ENCODE results near the gene ZMYM1. TPM values are rescaled to one million over a fixed set of nuclear protein-coding genes. Genes with fewer than 3 reads are reported as not detected.
A peak's percentile ranks its signal among the peaks of the same experiment; 100 is the strongest.
"Not testable (repeated sequence)": the region's sequence is repeated elsewhere in the genome, so short reads cannot be mapped to it uniquely, and the experiment has no call there.

Gene ZMYM1
- total RNA-seq, 3 donors from 2014 or later: 1.5 to 3.0 (median 3.0) TPM

GRCh38 chr1:35053433-35053832, 25.8 kb upstream of the ZMYM1 start:
- no peaks in the 10 kb centered on the region for H3K9me3 Mint-ChIP-seq
- H3K27me3 Mint-ChIP-seq (ENCODE audit: low read depth): peaks cover 12% of the 10 kb centered on the region
- no peaks in the 10 kb centered on the region for H3K4me1 Mint-ChIP-seq (ENCODE audit: low read depth)
- ATAC-seq: no peak
- no peak for DNase-seq
- no peaks in the 10 kb centered on the region for H3K36me3 Mint-ChIP-seq (ENCODE audit: insufficient read depth)
- no peak overlapping the region for H3K4me3 Mint-ChIP-seq

DNA sequence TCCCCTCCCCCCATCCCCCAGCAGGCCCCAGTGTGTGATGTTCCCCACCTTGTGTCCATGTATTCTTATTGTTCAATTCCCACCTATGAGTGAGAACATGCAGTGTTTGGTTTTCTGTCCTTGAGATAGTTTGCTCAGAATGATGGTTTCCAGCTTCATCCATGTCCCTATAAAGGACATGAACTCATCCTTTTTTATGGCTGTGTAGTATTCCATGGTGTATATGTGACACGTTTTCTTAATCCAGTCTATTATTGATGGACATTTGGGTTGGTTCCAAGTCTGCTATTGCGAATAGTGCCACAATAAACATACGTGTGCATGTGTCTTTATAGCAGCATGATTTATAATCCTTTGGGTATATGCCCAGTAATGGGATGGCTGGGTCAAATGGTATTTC, 24.9 kb upstream of the ZMYM1 start:
- not testable (repeated sequence) for DNase-seq; ATAC-seq; H3K9me3 Mint-ChIP-seq; H3K4me1 Mint-ChIP-seq (ENCODE audit: low read depth); H3K4me3 Mint-ChIP-seq; H3K36me3 Mint-ChIP-seq (ENCODE audit: insufficient read depth)
- H3K27me3 Mint-ChIP-seq (ENCODE audit: low read depth): peaks cover 18% of the 10 kb centered on the region

DNA sequence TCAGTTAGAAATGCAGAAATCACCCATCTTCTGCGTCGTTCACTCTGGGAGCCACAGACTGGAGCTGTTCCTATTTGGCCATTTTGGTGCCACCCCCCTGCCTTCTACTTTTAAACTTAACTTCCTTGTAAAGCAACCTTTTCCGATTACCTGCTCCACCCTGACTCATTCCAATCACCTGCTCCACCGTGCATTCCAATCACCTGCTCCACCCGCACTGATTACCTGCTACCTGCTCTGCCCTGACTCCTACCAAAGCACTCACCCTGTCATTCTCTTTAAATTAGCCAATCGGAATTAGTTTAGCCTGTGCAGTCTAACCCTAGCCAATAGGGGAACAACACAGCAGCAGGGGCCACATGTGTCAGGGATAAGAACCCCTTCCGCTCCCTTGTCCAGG, 20.9 kb upstream of the ZMYM1 start:
- not testable (repeated sequence) for H3K9me3 Mint-ChIP-seq; H3K4me3 Mint-ChIP-seq; H3K4me1 Mint-ChIP-seq (ENCODE audit: low read depth); DNase-seq; H3K36me3 Mint-ChIP-seq (ENCODE audit: insufficient read depth); ATAC-seq
- H3K27me3 Mint-ChIP-seq (ENCODE audit: low read depth): peaks cover 28% of the 10 kb centered on the region

DNA sequence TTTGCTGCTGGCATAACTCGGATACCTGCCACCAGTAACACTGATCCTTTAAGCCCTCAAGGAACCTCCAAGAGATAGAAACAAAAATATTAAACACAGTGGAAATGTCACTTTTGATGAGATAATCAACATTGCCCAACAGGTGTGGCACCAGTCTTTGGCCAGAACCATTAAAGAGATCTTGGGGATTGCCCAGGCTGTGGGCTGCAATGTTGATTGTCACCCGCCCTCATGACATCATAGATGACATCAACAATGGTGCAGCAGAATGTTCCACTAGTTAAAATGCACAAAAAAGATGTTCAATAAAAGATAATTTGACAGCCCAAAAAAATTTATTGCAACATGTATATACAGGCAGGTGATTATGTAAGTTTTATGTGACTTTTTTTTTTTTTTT, 20.2 kb upstream of the ZMYM1 start:
- ATAC-seq (no peak), DNase-seq (no peak)
- H3K9me3 Mint-ChIP-seq: no peaks in the 10 kb centered on the region
- H3K36me3 Mint-ChIP-seq (ENCODE audit: insufficient read depth): no peaks in the 10 kb centered on the region
- peaks cover 27% of the 10 kb centered on the region for H3K27me3 Mint-ChIP-seq (ENCODE audit: low read depth)
- no peaks in the 10 kb centered on the region for H3K4me1 Mint-ChIP-seq (ENCODE audit: low read depth)
- H3K4me3 Mint-ChIP-seq: no peak overlapping the region

DNA sequence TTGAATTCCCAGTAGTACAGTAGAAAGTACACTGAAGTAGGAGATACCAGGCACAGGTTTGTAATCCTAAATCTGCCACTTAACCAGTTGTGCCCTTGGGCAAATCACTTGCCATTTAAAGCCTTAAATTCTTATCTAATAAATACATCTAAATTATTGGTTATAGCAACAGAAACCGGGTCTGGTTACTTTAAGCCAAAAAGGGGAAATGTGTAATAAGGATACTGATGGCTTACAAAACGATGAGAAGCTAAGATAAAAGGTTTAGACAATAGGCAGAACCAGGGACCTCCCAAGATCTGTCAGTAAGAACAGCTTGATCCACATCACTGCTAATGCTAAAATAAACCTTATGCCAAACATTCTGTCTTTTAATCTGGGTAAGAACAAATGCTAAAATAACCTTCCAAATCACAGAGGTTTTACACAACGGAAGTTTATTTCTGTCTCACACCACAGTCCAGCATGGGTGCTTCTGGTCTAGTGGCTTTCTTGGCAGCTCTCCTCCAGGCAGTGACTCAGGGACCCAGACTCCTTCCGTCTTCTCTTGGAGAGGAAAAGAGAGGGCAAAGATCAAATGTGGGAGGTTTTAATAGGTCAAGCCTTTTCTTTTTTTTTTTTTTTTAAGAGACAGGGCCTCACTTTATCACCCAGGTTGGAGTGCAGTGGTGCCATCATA, 16.5 kb upstream of the ZMYM1 start:
- H3K9me3 Mint-ChIP-seq: no peaks in the 10 kb centered on the region
- no peaks in the 10 kb centered on the region for H3K36me3 Mint-ChIP-seq (ENCODE audit: insufficient read depth)
- no peak overlapping the region for H3K4me3 Mint-ChIP-seq
- ATAC-seq: no peak
- DNase-seq: no peak
- H3K4me1 Mint-ChIP-seq (ENCODE audit: low read depth): no peaks in the 10 kb centered on the region
- peaks cover 23% of the 10 kb centered on the region for H3K27me3 Mint-ChIP-seq (ENCODE audit: low read depth)

- H3K27me3 Mint-ChIP-seq (ENCODE audit: low read depth): peaks cover 11% of the 10 kb centered on the region
- no peak for DNase-seq
- no peaks in the 10 kb centered on the region for H3K36me3 Mint-ChIP-seq (ENCODE audit: insufficient read depth)
- no peaks in the 10 kb centered on the region for H3K4me1 Mint-ChIP-seq (ENCODE audit: low read depth)
- H3K9me3 Mint-ChIP-seq: no peaks in the 10 kb centered on the region
- no peak overlapping the region for H3K4me3 Mint-ChIP-seq
- no peak for ATAC-seq
Measured at GRCh38 chr1:35064265-35064664, 14.9 kb upstream of the ZMYM1 start.

GRCh38 chr1:35069746-35070145, 9.4 kb upstream of the ZMYM1 start:
- Mint-ChIP-seq H3K36me3 (ENCODE audit: insufficient read depth) (no peaks in the 10 kb centered on the region), H3K9me3 (no peaks in the 10 kb centered on the region), H3K27me3 (ENCODE audit: low read depth) (peaks cover 8% of the 10 kb centered on the region), H3K4me3 (no peak overlapping the region), H3K4me1 (ENCODE audit: low read depth) (no peaks in the 10 kb centered on the region)
- DNase-seq (no peak), ATAC-seq (no peak)

GRCh38 chr1:35073265-35073811, 5.8 kb upstream of the ZMYM1 start:
- H3K9me3 Mint-ChIP-seq: no peaks in the 10 kb centered on the region
- peaks cover 9% of the 10 kb centered on the region for H3K27me3 Mint-ChIP-seq (ENCODE audit: low read depth)
- DNase-seq: no peak
- H3K36me3 Mint-ChIP-seq (ENCODE audit: insufficient read depth): no peaks in the 10 kb centered on the region
- no peak for ATAC-seq
- H3K4me1 Mint-ChIP-seq (ENCODE audit: low read depth): no peaks in the 10 kb centered on the region
- no peak overlapping the region for H3K4me3 Mint-ChIP-seq

DNA sequence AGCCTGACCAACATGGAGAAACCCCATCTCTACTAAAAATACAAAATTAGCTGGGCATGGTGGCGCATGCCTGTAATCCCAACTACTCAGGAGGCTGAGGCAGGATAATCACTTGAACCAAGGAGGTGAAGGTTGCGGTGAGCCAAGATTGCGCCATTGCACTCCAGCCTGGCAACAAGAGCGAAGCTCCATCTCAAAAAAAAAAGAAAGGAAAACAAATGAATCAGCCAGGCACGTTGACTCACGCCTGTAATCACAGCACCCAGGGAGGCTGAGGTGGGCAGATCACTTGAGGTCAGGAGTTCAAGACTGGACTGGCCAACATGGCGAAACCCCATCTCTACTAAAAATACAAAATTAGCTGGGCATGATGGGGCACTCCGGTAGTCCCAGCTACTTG, 2.8 kb upstream of the ZMYM1 start:
- peaks cover 23% of the 10 kb centered on the region for H3K4me1 Mint-ChIP-seq (ENCODE audit: low read depth)
- not testable (repeated sequence) for H3K27me3 Mint-ChIP-seq (ENCODE audit: low read depth); H3K4me3 Mint-ChIP-seq; H3K36me3 Mint-ChIP-seq (ENCODE audit: insufficient read depth); H3K9me3 Mint-ChIP-seq; ATAC-seq; DNase-seq

- Mint-ChIP-seq H3K4me3 (peak overlapping the region; percentile 92), H3K9me3 (no peaks in the 10 kb centered on the region), H3K4me1 (ENCODE audit: low read depth) (peaks cover 33% of the 10 kb centered on the region), H3K36me3 (ENCODE audit: insufficient read depth) (peaks cover 4% of the 10 kb centered on the region), H3K27me3 (ENCODE audit: low read depth) (no peaks in the 10 kb centered on the region)
- ATAC-seq (no peak), DNase-seq (no peak)
Measured at GRCh38 chr1:35080171-35080854, 1.1 kb downstream of the ZMYM1 start.

DNA sequence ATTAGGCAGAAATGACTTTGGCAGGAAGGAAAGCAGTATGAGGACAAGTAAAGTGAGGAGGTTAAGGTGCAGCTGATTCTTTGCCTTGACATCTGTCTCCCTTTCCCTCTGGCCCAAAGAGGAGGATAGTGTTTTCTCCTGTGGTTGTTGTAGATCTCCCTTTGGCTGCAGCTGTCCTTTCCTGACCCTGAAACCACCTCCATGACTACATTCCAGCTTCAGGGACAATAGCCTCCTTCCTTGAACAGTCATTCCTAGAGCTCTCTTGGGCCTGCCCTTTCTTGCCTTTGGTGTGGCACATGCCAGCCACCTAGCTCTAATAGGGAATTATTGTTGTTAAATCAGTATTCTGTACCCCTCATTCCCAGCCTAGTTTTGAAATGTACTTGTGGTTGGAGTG, 6.2 kb downstream of the ZMYM1 start:
- ATAC-seq: no peak
- peaks cover 16% of the 10 kb centered on the region for H3K4me1 Mint-ChIP-seq (ENCODE audit: low read depth)
- H3K9me3 Mint-ChIP-seq: no peaks in the 10 kb centered on the region
- no peak for DNase-seq
- peaks cover 6% of the 10 kb centered on the region for H3K36me3 Mint-ChIP-seq (ENCODE audit: insufficient read depth)
- H3K4me3 Mint-ChIP-seq: no peak overlapping the region
- H3K27me3 Mint-ChIP-seq (ENCODE audit: low read depth): no peaks in the 10 kb centered on the region

DNA sequence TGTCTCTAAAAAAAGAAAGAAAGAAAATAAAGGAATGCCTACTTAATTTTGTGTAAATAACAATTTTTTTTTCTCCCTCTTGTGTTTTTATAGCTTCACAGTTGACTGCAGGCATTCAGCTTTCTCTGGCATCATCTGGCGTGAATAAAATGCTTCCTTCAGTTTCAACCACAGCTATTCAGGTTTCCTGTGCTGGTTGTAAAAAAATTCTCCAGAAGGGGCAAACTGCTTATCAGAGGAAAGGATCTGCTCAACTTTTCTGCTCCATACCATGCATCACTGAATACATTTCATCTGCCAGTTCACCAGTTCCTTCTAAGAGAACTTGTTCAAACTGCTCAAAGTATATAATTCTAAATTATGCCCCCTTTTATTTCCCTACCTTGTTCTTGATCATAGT, 18.0 kb downstream of the ZMYM1 start:
- no peaks in the 10 kb centered on the region for H3K4me1 Mint-ChIP-seq (ENCODE audit: low read depth)
- H3K4me3 Mint-ChIP-seq: no peak overlapping the region
- DNase-seq (no peak), ATAC-seq (no peak)
- no peaks in the 10 kb centered on the region for H3K27me3 Mint-ChIP-seq (ENCODE audit: low read depth)
- peaks cover 19% of the 10 kb centered on the region for H3K36me3 Mint-ChIP-seq (ENCODE audit: insufficient read depth)
- H3K9me3 Mint-ChIP-seq: no peaks in the 10 kb centered on the region

DNA sequence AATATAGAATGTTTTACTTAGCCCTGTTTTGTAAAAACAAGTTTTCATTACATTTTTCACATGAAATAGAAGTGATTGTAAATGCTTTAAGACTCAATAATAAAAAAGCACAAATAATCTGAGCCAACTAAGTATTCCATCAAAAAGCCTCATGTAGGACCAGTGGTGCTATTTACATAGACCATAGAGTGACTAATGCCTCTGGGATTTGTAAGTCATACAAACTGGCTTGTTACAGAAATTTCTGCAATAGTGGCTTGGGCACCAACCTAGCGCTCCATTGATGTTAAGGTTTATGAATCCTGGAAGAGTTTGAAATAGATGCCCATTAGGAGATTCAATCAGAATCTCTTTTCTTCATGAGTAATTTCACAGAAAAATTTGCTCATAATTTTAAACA, 31.9 kb downstream of the ZMYM1 start:
- H3K9me3 Mint-ChIP-seq: no peaks in the 10 kb centered on the region
- no peaks in the 10 kb centered on the region for H3K27me3 Mint-ChIP-seq (ENCODE audit: low read depth)
- peaks cover 8% of the 10 kb centered on the region for H3K4me1 Mint-ChIP-seq (ENCODE audit: low read depth)
- H3K4me3 Mint-ChIP-seq: no peak overlapping the region
- DNase-seq: no peak
- H3K36me3 Mint-ChIP-seq (ENCODE audit: insufficient read depth): peaks cover 16% of the 10 kb centered on the region
- ATAC-seq: no peak

- H3K4me1 Mint-ChIP-seq (ENCODE audit: low read depth): peaks cover 8% of the 10 kb centered on the region
- DNase-seq (no peak), ATAC-seq (no peak)
Measured at GRCh38 chr1:35112668-35113067, 33.5 kb downstream of the ZMYM1 start.

More at GRCh38 chr1:35112668-35113067, 33.5 kb downstream of the ZMYM1 start:
- H3K36me3 Mint-ChIP-seq (ENCODE audit: insufficient read depth): peaks cover 16% of the 10 kb centered on the region
- H3K4me3 Mint-ChIP-seq: no peak overlapping the region
- H3K27me3 Mint-ChIP-seq (ENCODE audit: low read depth): no peaks in the 10 kb centered on the region
- no peaks in the 10 kb centered on the region for H3K9me3 Mint-ChIP-seq
